ENCODE measurements around the gene CDH4.

CDH4 gene

DNA sequence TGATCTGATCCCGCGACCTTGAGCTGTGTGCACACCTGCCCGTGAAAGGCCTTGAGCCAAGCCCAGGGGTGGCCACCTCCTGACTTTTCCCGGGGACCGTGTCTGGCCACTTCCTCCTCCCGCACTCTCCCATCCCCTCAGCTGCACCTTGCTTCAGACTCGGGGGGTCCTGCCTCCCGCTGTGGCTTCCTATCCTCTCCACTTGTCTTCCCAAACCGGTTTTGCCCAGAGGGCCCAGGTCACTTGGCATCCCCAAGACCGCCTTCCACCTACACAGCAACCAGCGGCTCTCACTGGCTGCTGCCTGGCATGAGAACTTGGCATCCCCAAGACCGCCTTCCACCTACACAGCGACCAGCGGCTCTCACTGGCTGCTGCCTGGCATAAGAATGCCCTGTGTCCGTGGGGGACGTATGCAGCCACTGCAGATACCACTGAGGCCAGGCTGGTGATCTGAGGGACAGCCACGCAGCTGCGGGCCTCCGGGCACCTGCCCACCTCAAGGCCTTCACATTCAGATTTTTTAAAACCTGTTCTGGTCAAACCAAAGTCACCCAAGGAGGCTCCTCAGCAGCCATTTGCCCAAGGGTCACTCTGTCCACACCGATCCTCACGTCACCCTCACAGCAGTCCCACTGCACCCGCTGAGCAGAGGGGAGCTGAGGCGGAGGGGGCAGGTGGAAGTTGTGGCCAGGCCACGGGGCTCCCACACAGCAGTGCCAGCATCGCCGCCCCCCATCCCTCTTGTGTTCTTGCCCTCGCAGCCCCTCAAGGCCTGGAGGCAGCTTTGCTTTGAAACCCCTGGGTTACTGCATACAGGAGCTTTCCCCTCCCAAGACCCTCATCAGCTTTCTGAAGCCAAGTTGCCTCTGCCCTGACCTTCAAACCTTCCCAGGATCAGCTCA is 568.1 kb downstream of the CDH4 start:
- no peak for DNase-seq (ENCODE audit: low spot score)

- no peak for DNase-seq (ENCODE audit: low spot score)
Observed at GRCh38 chr20:61821735-61822134, 569.7 kb downstream of the CDH4 start.

DNA sequence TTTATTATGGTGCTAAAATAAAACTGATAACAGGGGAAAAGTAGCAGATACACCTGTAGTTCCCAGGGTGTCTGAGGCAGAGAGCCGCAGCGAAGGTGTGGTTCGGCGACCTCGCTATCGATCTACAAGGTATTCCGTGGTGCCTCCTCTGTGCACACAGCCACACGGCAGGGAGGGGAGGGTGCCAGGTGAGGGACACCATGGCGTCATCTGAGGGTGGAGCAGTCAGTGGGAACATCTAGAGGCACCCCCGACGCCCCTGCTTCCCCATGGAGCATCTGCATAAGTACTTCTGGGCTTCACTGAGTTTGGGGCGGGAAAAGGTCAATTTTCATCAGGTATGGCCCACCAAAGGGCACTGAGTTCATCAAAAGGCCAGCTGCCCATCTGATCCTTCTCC is 570.3 kb downstream of the CDH4 start:
- no peak for DNase-seq (ENCODE audit: low spot score)

DNA sequence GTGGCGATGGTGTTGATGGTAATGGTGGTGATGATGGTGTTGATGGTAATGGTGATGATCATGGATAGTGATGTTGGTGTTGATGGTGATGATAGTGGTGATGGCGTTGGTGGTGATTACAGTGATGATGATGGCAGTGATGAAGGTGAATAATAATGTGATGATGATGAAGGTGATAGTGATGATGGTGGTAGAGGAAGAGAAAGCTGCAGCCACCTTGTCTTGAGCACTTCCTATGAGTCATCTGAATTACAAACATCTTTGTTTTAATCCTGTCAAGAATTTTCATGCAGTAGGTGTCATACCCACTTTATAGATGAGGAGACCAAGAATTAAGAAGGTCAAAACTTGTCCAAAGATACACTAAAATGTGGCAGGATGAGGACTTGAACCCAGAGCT is 571.2 kb downstream of the CDH4 start:
- DNase-seq (ENCODE audit: low spot score) = no peak

- DNase-seq (ENCODE audit: low spot score) = no peak
Observed at GRCh38 chr20:61828891-61829290, 576.8 kb downstream of the CDH4 start.

- DNase-seq (ENCODE audit: low spot score) = no peak
Observed at GRCh38 chr20:61829526-61829925, 577.5 kb downstream of the CDH4 start.

GRCh38 chr20:61830241-61830930 is 578.3 kb downstream of the CDH4 start:
- DNase-seq (ENCODE audit: low spot score) = no peak

- no peak for DNase-seq (ENCODE audit: low spot score)
Observed at GRCh38 chr20:61830991-61831390, 578.9 kb downstream of the CDH4 start.

DNA sequence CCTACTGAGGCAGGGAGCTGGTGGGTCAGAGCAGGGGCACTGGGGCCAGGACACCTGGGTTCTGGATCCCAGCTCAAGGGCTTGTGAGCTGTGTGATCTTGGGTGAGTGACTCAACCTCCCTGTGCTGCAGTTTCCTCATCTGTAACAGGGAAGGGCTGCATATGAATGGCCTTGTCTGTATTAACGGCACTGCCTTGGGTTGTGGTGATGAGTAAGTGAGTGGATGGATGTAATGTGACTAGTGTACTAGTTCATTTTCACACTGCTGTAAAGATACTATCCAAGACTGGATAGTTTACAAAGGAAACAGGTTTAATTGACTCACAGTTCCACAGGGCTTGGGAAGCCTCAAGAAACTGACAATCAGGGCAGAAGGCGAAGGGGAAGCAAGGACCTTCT is 580.1 kb downstream of the CDH4 start:
- DNase-seq (ENCODE audit: low spot score) = no peak

DNA sequence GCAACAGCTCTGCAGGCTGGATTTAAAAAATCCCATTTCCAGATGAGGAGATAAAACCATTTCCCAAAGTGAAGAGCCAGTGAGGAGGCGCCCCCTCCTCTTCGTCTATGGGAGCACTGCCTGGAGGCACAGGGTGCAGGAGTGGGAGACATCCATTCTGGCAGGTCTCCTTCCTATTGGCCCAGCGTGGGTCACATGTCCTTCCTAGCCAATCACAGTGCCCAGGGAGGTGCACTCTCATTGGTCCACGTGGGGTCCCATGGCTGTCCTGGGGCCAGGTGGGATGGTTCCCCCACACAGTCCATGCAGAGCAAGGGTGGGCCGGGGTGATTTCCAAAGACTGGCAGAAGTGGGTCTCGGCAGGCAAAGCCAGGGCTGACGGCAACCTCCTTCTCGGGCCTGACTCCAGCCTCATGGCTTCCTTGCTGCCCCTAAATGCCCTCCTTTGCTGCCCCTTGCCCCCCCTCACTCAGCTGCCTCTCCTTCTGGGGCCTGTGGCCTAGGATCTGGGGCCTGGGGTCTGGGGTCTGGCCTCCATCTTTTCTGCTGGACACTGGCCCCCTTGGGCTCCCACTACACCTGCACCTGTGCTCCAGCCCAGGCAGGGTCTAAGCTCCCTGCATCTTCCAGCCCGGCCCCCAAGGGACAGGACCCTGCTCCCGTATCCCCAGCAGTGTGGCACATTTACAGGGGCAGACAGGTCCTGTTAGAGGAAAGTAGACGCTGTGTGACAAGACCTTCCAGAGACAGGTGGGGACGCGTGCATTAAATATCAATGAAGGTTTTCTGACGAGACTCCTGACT is 581.9 kb downstream of the CDH4 start:
- DNase-seq (ENCODE audit: low spot score) = no peak

GRCh38 chr20:61835301-61835700 is 583.2 kb downstream of the CDH4 start:
- no peak for DNase-seq (ENCODE audit: low spot score)

DNA sequence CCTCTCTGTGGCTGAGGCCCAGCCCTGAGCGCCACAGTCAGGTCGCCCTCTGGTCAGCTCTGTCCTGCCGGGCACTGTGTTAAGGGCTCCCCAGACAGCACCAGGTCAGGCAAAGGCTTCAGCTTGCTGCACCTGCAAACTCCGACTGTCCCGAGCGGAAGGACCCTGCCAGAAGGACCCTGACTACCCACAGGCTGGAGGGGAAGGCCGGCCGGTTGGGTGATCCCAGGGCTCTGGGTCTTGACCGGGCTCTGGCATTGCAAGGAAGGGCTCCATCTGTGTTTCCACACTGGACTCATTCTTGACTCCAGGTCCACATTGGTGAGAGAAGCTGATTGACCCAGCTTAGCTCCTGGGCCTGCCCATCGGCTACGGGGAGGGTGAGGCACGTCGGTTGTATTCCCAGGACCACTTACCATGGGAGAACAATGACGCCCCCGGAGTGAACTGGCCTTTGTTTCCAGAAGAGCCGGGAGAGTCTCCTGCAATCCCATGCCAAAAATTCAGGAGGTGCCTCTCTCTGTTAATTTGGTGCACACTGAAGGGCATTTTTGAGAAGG is 583.8 kb downstream of the CDH4 start:
- DNase-seq (ENCODE audit: low spot score) = no peak

DNA sequence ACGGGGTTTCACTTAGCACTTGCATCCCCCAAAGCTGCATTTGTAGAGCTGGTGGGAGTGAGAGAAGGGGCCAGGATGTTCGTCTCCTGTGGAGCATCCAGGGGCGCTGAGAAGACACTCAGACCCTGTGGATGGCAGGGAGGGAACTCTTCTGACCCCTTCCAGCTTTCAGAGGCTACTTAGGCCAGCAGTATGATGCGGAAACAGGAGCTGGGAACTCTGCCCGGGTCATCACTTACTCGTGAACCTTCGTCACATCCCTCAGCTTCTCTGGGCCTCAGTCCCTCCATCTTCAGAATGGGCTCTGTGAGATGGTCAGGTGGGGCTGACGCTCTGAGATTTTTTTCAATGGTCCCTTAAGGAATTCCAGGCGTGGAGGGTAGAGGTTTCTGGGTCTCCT is 585.1 kb downstream of the CDH4 start:
- no peak for DNase-seq (ENCODE audit: low spot score)

DNA sequence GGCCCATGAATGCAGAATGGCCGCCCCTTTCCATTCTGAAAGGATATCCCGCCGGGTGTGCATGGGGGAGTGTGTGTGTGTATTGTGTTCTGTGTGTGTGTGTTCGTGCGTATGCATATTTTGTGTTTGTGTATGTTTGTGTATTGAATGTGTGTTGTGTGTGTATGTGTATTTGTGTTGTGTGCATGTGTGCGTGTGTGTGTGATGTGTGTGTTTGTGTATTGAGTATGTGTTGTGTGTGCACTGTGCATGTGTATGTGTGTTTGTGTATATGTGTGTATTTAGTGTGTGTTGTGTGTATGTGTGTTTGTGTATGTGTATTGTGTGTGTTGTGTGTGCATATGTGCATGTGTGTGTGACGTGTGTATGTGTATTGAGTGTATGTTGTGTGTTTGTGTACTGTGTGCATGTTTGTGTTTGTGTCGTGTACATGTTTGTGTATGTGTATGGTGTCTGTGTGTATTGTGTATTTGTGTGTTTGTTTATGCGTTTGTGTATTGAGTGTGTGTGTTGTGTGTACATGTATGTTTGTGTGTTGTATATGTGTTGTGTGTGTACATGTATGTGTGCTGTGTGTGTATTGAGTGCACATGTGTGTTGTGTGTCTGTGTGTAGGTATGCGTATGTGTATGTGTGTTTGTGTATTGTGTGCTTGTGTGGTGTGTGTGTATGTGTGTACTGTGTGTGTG is 587.3 kb downstream of the CDH4 start:
- no peak for DNase-seq (ENCODE audit: low spot score)

- no peak for DNase-seq (ENCODE audit: low spot score)
Observed at GRCh38 chr20:61839912-61840778, 588.1 kb downstream of the CDH4 start.

DNA sequence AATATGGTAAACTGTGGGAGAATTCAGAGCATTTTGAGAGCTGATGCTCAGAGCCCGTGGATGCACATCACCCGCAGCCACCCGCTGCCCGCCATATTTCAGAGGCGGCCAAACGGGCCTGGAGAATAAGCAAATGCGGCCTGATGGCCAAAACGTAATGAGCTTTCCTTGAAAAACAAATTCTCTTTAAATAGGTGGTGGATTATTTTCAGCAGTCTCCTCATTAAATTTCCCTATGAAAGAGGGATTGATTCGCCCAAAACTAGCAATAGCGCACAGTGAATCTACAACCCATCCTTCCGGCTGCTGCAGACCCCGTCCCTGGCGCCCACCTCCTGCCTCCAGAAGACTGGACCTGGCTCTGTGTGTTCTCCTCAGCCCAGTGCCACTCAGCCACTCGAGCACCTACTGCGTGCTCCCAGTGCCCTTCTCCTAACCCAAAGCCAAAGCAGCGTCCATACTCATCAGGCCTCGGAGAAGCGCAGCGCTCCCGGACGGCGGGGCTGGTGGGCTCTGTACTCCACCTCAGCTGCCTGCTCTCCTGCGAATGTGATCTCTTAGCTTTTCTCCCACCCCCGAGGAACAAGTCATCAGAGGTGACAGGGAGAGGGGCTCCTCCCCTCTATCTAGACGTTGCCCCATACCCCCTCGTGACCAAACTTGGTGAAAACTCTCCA is 588.9 kb downstream of the CDH4 start:
- DNase-seq (ENCODE audit: low spot score) = no peak

DNA sequence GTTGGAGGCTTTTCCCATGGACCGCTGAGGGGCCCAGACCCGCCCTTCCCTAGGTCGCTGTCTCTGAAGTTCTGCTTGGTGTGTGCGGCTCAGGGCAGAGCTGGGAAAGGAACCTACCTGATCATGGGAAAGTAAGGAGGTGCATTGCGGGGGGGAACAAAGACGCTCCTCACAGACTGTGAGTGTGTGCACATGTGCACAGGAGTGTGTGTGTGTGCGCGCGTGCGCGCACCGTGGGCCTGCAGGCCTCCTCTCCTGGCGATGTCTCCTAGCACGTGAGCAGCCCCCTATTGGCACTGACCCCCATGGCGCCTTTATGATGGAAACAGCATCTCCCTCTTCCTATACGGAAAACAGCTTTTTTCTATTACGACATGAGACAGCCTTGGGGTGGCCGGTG is 589.5 kb downstream of the CDH4 start:
- DNase-seq (ENCODE audit: low spot score) = no peak

GRCh38 chr20:61841966-61842365 is 589.9 kb downstream of the CDH4 start:
- no peak for DNase-seq (ENCODE audit: low spot score)

DNA sequence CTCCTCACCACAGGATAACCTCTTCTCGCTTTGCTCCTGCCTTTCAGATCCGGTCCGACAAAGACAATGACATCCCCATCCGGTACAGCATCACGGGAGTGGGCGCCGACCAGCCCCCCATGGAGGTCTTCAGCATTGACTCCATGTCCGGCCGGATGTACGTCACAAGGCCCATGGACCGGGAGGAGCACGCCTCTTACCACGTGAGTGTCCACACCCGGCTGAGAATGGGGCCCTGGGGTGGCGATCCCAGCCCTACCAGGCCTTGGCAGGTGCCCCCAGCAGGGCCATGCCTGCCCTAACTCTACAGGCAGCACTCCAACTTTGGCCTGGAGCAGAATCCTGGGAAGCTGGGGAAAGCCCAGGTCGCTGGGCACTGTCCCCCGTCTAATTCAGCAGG is 592.6 kb downstream of the CDH4 start:
- DNase-seq (ENCODE audit: low spot score) = no peak

- peak; percentile 42 for DNase-seq (ENCODE audit: low spot score)
Observed at GRCh38 chr20:61845233-61845671, 593.2 kb downstream of the CDH4 start.

Measured in iPS-NIHi11 (cell line).